HG02973 (cell line): ENCODE results near the gene MPP1.

Experiments
- ATAC-seq: cut with Tn5 transposase; IDR thresholded peaks from one replicate; pipeline ENCODE4 v1.9.1; 2021; ENCODE audit warnings: moderate library complexity; ENCODE audit not compliant: unreplicated experiment

The MPP1 gene

GRCh38 chrX:154733066-154733425, 72.2 kb downstream of the MPP1 start:
- ATAC-seq: no peak

- ATAC-seq: no peak
These were observed 72.7 kb downstream of the MPP1 start for GRCh38 chrX:154732421-154733065.

DNA sequence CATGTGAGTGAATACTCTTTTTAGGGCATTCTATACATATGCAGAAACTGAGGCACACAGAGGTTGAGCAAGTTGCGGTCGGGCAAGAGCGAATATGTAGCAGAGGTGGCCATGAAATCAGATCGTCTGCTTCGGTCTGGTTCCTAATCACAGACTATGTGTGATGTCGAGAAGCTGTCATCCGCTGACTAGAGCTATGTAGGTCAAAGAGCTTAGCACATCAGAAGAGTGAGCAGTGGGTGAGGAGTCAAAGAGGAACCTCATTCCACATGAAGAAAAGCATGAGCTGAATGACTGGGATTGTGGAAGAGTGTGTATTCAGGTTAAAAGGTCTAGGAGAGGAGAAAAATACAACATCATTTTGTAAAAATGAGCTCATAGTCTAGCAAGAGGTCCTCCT, 73.4 kb downstream of the MPP1 start:
- ATAC-seq: no peak

DNA sequence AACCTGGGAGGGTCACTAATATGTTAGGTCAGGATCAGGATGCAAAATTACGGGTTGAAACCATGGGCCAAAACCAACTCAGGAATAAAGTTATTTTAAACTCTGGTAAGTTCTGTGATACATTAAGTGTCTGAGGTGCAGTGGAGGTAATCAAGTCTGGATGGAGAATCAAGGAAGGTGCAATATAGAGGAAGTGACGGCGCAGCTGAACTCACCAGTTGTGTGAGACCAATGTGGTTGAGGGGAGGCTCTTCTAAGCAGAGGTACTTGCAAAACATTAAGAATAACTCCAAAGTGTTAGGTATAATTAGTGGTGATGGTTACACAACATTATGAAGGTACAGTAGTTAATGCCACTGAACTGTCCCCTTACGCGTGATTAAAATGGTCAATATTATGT, 74.1 kb downstream of the MPP1 start:
- no peak for ATAC-seq

DNA sequence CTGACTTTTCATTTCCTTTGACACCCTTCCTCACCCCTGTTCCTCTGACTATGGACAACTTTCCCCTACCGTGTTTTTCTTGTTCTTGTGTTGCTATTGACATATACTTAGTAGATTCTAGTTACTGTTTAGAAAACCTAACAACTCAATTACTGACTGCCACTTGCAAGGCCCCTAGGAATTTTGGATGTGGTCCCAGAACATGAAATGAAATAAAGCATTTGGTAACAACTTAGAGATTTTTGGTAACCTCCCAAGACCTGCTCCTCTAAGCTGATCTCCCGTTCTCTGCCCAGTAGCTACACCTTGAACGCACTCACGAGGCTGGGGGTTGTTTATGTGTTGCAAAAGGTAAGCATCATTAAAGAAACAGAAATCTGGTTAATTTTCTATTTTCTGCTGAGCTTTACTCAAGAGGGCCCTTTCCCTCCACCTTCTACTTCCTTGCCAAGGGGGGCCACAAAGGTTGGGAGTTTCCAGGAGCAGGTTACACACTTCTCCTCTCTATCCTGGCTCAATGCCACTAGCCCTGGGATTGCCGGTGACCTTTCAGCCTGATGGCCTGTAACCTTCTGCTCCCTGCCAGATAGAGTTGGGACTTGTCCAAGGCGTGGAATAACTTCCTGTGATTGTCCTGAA, 74.9 kb downstream of the MPP1 start:
- no peak for ATAC-seq

GRCh38 chrX:154729439-154729838, 75.8 kb downstream of the MPP1 start:
- no peak for ATAC-seq
